ENCODE data around the gene NELL2. TPM values are rescaled to one million over a fixed set of nuclear protein-coding genes. Genes with fewer than 3 reads are reported as not detected.
A peak's percentile ranks its signal among the peaks of the same experiment; 100 is the strongest.
"Not testable (repeated sequence)": the region's sequence is repeated elsewhere in the genome, so short reads cannot be mapped to it uniquely, and the experiment has no call there.

The NELL2 gene
- 1 to 10 TPM in 1 of 2 donors, under 1 TPM in 1; 0.82 to 1.7 TPM for total RNA-seq
- long read RNA-seq, partial matches to known transcripts: 0 of 1 reads
- long read RNA-seq, other reads (novel, unspliced or antisense): 0 of 1 reads

DNA sequence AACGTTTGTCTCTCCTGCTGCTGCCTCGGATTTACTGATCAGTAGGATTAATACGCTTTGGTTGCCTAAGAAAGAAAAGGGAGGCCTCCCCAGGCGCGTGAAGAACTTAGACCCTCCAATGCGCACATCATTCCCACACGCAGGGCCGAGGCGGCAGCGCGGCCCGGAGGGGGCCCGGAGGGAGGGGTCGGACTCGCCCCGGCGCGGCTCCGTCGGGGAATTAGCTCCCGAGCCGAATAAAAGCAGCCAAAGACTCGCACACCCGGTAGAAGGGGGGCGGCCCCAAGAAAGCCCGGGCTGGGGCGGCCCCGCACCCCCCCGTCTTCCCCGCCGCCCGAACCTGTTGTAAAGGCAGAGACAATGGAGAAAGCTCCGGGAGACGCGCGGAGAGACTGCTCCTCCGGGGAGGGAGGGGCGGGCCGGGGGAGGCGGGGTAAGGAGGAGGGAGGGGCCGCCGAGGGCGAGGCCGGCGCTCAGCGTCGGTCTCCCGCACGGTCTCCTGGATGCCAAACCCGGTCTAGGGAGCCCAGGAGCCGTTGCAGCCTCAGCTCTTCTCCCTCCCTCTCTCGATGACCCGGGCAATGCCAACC is at the start of gene NELL2:
TSS of gene NELL2 (minus strand) at position 362 of the 590 bp plus-strand sequence. CDS start 446 bp downstream, outside the sequence.
- DNase-seq: peak; percentile 53
- ATAC-seq: peak; percentile 89 to 95
- intact Hi-C loops (cut with DNase I): loop anchor here in 1 of 2 donors (10.0 kb wide), 1 partner anchor 411 kb away; no protein-coding TSS in a partner anchor

DNA sequence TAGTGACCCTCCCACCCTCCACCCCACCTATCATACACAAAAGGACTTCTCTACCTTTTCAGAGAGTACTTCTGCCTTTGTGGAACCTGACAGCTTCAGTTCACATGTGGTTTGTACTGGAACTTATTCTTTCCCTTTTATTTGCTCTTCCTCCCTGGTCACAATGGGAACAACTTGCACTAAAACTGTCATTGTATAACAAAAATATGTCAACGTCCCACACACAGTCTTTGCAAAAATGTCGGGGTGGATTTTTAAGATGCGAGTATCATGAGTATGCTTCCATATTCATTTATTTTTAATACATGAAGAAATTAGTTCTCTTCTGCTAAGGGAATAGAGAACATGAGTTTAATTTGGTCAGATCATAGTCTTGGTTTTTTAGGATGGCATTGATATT is 45.6 kb upstream of the NELL2 start:
- no peak for DNase-seq
- intact Hi-C loops (cut with DNase I): no loop called here
- no peak for ATAC-seq

DNA sequence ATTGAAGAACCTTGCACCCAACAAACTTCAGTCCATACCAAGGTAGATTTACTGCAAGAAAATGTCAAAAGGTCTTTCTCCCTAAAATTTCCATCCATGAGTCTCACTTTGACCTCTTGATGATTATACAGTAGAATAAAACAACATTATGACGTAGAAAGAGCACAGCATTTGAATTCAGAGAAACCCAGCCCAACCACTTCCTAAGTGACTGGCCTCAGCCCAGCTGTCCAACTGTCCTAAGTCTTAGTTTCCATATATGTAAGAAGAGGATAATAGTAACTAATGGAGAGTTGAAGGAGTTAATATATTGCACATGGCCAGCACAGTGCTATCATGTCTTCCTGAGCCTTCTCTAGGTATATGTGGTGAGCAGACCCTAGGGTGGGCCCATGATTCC is 41.0 kb upstream of the NELL2 start:
- no peak for DNase-seq
- intact Hi-C loops (cut with DNase I): no loop called here
- ATAC-seq: no peak

DNA sequence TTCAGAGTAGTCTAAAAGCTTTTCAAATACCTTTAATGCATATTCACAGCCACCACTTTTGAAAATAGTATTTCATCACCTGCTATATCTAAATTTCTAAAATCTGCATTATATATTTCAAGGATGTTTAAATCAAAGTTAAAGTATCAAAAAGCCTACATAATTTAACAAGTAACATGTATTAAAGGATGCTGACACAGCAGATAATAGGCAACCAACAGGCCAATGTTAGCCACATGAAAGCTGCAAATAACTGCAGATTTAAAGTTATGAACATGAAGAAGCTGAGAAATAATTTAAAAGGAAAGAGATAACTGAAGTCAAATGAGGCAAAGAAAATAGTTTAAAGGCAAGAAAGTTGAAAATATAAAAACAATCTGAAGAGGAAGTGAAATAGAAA is 39.8 kb upstream of the NELL2 start:
- no peak for DNase-seq
- no peak for ATAC-seq
- intact Hi-C loops (cut with DNase I): no loop called here

DNA sequence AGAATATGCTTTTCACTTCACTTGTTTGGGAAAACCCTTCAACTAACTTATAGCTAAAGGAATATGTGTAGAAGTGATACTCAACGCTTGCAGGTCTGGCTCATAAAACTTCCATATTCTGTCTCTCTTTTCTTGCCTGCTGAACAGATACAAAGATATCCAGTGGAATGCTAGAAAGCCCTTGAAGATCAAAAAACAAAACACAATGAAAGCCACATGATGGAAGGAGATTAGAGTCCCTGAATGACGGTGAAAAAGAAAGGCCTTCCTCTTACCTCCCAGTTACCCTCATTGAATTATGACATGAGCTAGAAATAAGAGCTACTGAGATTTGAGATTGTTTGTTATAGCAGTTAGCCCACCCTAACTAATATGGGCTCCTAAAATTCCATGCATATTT is 28.2 kb upstream of the NELL2 start:
- no peak for DNase-seq
- intact Hi-C loops (cut with DNase I): no loop called here
- ATAC-seq: no peak

DNA sequence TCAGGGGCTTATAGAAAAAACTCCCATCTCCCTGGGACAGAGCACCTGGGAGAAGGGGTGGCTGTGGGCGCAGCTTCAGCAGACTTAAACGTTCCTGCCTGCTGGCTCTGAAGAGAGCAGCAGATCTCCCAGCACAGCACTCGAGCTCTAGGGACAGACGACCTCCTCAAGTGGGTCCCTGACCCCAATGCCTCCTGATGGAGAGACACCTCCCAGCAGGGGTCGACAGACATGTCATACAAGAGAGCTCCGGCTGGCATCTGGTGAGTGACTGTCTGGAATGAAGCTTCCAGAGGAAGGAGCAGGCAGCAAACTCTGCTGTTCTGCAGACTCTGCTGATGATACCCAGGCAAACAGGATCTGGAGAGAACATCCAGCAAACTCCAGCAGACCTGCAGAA is 22.0 kb upstream of the NELL2 start:
- DNase-seq; ATAC-seq; intact Hi-C loops (cut with DNase I): not testable (repeated sequence)

DNA sequence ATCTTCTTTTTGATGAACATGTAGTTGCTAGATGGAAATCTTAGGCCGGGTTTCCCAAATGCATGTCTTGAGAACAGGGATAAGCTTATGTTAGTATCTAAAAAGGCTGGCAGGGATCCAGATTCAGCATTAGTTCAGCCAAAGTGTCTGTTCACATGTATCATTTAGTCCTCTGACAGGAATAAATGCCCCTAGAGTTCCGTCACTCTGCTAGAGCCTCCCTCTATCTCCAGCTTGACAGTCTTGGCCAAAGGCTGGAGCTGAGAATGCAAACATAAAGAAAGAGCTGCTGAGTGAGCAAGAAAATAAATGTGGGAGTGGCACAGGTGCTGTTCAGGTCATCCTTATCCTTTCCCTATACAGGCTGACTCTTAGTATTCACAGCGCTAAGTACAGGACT is 13.8 kb upstream of the NELL2 start:
- ATAC-seq (no peak), DNase-seq (no peak)
- intact Hi-C loops (cut with DNase I): no loop called here

DNA sequence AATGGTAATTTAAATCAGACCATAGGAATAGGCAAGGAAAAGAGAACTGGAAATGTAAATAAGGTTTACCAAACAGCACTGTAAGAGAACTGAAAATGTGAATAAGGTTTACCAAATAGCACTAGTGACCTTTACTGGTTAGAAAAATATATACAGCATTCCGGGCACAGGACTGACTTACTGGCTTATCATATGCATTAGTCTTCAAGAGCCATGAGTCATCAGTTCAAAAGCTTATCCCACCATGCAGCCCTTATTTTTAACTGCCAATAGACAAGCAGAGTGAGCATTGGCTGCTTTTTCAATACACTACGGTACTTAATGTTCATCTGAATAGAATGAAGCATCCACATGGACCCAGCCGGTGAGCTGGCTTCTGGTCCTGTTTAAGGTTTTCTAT is 13.0 kb upstream of the NELL2 start:
- ATAC-seq (no peak), DNase-seq (no peak)
- intact Hi-C loops (cut with DNase I): no loop called here

DNA sequence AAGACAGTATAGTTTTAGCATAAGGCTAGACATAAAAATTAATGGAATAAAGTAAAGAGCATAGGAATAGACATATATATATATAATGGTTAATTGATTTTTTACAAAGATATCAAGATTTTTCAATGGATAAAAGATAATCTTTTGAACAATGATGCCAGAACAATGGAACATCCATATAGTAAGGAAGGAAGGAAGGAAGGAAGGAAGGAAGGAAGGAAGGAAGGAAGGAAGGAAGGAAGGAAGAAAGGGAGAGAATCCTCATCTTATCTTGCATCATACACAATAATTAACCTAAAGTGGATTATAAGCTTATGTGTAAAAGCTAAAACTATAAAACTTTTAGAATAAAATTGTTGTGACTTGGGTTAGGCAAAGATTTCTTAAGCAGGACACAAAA is 9.8 kb upstream of the NELL2 start:
- no peak for DNase-seq
- intact Hi-C loops (cut with DNase I): no loop called here
- ATAC-seq: no peak

DNA sequence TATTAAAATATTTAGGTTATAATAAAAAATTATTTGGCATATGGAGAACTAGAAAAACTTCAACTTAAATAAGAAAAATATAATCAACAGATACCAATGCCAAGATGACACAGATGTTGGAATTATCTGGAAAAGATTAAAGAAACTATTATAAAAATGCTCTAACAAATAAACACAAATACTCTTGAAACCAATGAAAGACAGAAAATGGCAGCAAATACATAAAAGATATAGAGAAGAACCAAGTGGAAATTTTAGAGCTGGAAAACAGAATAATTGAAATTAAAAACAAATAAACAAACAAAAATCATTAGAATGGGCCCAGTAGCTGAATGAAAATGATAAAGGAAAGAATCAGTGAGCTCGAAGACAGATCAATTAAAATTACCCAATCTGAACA is 5.1 kb upstream of the NELL2 start:
- intact Hi-C loops (cut with DNase I): no loop called here
- ATAC-seq (no peak), DNase-seq (no peak)

DNA sequence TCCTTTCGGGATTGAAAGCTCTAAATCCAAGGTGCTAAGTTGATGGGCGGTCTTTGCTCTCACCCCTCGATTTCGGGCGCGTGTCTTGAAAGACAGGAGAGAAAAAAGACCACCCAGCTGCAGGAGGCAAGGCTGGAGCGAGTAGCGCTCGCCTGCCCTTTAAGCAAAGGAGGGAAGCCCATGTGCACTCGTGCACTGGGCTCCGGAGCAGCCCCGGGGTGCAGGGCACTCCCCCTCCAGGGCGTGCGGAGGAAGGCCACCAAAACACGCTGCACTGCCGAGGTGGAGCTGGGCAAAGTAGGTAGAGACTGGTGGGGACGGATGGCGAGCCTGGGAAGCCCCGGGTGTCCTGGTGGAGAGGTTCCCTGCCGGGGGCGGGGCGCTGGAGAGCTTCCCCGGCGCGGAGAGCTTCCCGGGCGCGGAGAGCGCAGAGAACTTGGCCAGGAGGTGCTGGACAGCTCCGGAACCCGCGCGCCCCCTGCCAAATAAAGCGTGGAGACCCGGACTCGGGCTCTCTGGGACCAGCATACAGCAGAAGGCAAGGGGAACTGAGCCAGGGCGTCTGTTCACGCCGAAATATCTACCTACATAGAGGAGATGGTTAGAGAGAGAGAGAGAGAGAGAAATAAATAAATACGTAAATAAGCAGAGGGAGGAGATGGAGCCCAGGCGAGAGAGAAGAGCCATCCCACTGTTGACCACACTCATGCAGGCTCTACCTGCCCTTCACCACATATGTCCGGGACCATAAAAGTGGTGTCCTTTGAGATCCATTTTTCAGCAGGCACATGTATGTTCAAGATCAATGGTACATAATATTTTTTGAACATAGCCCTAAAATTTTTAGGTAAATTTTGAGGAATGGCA is 662 bp upstream of the NELL2 start:
- ATAC-seq (peak; percentile 70 to 86), DNase-seq (peak; percentile 41)
- intact Hi-C loops (cut with DNase I): loop anchor here in 1 of 2 donors (10.0 kb wide), 1 partner anchor 412 kb away; no protein-coding TSS in a partner anchor

DNA sequence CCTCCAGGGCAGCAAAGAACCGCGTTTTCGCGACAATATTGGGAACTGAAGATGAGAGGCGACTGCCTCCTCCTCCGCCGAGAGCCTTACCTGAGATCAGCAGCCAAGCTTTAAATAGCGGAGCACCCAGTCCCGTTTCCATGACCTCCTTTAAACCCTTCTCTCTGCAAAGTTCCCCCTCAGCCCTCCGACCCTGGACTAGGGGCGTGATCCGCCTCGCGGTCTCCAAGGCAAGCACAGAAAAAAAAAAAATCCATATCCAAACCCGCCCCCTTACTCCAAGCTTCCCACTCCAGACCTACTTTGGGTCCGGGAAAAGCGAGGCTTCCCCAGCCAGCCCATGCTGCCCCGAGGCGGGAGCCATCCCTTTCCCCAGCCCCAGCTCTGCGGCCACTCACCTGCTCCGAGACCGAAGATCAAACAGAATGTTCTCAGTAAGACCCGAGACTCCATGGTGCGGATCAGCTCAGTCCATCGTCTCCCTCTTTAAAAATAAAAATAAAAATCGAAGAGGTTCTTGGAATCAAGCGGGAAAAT is 630 bp downstream of the NELL2 start:
- intact Hi-C loops (cut with DNase I): loop anchor here in 1 of 2 donors (10.0 kb wide), 1 partner anchor 411 kb away; no protein-coding TSS in a partner anchor
- ATAC-seq: peak; percentile 39 to 58
- no peak for DNase-seq

DNA sequence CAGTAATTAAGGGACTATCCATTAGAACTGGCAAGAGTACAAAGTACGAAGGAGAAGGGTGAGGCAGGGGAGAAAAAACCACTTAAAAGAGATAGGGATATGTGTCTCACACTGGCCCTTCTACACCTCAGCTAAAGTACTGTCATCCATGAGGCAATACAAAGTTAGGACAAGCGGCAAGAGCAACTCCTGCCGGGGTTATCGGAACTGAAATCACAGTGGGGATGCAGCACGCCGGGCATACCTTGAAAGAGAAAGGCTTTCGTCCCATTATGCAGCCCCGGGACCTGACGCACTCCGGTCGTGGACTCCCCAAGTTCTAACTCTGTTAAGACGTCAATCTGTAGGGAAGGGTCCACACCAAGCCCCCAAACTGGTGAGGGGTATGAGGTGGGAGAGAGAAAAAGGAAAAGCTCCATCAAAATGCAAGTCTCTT is 1.1 kb downstream of the NELL2 start:
- DNase-seq (no peak), ATAC-seq (no peak)
- intact Hi-C loops (cut with DNase I): loop anchor here in 1 of 2 donors (10.0 kb wide), 1 partner anchor 410 kb away; no protein-coding TSS in a partner anchor

DNA sequence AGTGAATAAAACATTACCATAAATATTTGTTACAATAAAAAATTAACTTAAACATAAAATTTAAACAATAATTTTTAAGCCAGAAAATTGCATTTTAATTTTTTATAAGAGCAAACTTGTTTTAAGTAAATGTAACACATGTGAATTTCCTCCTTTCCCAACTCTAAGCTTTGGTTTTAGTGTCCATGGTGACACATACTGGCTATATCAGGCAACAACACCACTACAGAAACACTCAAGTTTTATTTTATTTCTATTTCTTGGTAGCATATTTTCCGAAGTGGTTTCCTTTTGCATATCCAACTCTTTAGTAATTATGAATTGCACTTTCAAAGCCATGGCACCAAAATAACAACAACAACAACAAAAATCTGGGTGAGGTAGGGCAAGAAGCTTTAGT is 2.2 kb downstream of the NELL2 start:
- intact Hi-C loops (cut with DNase I): loop anchor here in 1 of 2 donors (10.0 kb wide), 1 partner anchor 409 kb away; no protein-coding TSS in a partner anchor

DNA sequence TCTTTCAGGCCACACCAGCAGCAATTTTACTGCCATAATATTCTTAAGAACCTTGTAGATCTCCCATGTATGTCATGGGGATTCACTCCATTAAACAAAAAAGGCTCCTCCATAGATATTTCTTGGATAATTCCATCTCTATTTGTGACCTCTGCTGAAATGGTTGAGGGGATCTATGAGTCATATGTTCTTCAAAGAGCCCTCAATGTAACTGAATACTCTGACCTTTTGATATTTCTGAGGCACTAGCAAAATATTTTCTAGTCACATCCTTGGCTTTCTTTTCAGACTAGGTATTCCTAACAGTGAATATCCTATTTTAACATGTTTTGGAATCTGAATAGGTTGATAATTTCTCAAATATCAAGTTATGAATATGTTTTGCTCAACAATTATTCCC is 6.6 kb downstream of the NELL2 start:
- intact Hi-C loops (cut with DNase I): no loop called here
- ATAC-seq: no peak
- no peak for DNase-seq

More for the DNA sequence above, 2.2 kb downstream of the NELL2 start:
- no peak for ATAC-seq
- no peak for DNase-seq

DNA sequence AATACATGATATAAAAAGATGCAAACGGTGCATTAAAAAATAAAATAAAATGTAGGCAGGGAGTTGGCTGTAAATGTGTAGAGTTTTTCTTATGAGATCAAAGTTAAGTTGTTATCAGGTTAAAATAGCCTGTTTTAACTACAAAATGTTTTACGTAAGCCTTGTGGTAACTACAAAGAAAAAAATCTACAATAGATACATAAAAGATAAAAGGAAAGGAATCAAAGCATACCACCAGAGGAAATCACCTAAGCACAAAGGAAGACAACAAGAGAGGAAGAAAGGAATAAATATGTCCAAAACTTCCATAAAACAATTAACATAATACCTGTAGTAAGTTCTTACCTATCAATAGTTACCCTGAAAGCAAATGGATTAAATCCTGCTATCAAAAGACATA is 12.2 kb downstream of the NELL2 start:
- ATAC-seq: no peak
- intact Hi-C loops (cut with DNase I): no loop called here
- DNase-seq: no peak

DNA sequence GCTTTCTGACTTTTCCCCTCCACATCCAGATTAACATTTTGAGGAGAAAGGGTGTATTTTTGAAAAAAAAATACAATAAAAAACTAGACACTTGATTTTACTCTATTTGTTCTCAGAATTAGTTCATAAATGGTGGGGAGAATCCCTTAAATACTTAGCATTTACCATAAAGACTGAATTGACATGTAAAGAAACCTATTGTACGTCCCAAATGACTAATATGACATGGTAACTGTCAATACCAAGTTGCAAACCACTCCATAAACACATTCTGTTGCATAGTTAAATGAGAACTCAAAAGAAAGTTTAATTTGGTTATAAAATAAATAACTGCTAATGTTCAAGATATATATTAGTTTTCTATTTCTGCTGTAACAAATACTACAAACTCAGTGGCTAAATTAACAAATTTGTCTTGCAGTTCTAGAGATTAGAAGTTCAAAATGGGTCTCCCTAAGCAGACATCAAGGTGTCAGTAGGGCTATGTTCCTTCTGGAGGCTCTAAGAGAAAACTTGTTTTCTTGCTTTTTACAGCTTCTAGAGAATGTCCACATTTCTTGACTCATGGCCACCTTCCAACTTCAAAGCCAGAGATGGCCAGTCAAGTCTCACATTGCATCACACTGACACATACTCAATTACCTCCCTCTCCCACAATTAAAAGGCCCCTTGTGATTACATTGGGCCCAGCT is 16.0 kb downstream of the NELL2 start:
- DNase-seq (no peak), ATAC-seq (no peak)
- intact Hi-C loops (cut with DNase I): no loop called here

DNA sequence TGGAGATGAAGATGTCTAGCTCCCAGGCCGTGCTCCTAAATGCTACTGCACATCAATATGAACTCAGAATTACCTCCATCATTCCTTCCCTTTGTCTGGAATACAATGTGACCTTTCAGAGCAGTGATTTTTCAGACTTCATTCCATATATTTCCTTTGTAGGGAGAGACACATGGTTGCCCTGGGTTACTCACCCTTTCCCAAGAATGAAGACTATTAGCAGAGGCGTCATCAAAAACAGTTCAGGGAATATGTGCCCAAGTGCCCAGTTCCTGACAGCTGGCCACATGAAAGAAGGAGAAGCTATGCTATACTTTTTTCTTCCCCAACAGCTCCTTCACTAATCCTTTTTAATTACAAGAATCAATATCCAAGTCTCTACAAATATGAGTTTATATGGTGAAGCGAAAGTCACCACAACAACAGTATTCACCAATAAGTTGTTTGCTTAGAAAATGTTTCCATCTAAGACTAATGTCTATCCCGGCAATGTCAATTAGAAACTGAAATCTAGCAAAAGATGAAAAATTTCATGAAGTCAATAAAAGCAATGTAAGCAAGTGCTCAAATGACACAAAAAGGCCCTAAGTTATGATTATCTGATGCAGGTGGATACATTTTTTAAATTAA is 17.8 kb downstream of the NELL2 start:
- ATAC-seq (no peak), DNase-seq (no peak)
- intact Hi-C loops (cut with DNase I): no loop called here

DNA sequence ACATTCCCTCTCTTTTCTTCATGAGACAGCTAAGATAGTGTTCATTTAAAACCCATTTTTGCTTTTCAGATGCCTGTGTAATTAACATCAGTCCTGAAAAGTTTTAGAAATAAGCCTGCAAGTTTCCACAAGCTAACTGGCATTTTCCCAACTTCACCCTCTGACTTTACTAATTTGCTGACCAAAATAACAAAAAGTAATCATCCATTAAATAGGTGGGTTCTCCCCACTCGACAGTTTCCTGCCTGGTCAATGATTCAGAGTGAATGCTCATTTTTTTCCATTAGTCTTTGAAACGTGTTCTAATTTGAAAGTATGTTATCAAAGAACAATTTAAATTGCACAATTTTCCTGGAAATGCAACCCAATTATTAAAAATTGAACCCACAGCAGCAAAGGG is 23.6 kb downstream of the NELL2 start:
- ATAC-seq (no peak), DNase-seq (no peak)
- intact Hi-C loops (cut with DNase I): no loop called here
